Nucleus accumbens (tissue), 56 donors: ENCODE results near the gene KRT81.
"Not testable (repeated sequence)": the region's sequence is repeated elsewhere in the genome, so short reads cannot be mapped to it uniquely, and the experiment has no call there.

Source experiments
- DNase-seq, 56 donors: peaks; one replicate each; lab custom pipeline; 2025; lab: John Stamatoyannopoulos, UW

Gene KRT81

GRCh38 chr12:52245259-52245961 is 45.9 kb downstream of the KRT81 start:
- no peak for DNase-seq

- no peak for DNase-seq
These were observed 46.7 kb downstream of the KRT81 start for GRCh38 chr12:52244615-52244994.

- DNase-seq: peak in 1 of 56 donors; percentile 24
These were observed 47.3 kb downstream of the KRT81 start for GRCh38 chr12:52243856-52244614.

- DNase-seq: no peak
These were observed 48.0 kb downstream of the KRT81 start for GRCh38 chr12:52243259-52243855.

GRCh38 chr12:52242442-52243258 is 48.7 kb downstream of the KRT81 start:
- DNase-seq: no peak

- no peak for DNase-seq
These were observed 50.0 kb downstream of the KRT81 start for GRCh38 chr12:52241205-52241842.

GRCh38 chr12:52240247-52240646 is 51.1 kb downstream of the KRT81 start:
- not testable (repeated sequence) for DNase-seq

GRCh38 chr12:52239767-52240166 is 51.6 kb downstream of the KRT81 start:
- DNase-seq: no peak

GRCh38 chr12:52238916-52239646 is 52.3 kb downstream of the KRT81 start:
- no peak for DNase-seq

- DNase-seq: no peak
These were observed 53.0 kb downstream of the KRT81 start for GRCh38 chr12:52238207-52238840.

GRCh38 chr12:52236386-52237050 is 54.8 kb downstream of the KRT81 start:
- DNase-seq: no peak
